ENCODE results near the gene DPAGT1. TPM values are rescaled to one million over a fixed set of nuclear protein-coding genes. Genes with fewer than 3 reads are reported as not detected.

DPAGT1 gene
- total RNA-seq, 1 experiment from 2014 or later = 45.1 TPM

- TF ChIP-seq CTCF (IDR thresholded peaks at IDR 0.05 in 2 of 3, conservative IDR thresholded peaks at IDR 0.05 in 1 of 3; ENCODE audit: borderline replicate concordance in 1 of 3, insufficient read depth in 1 of 3, low read depth in 2 of 3, low read length in 2 of 3) = no peak
- TF ChIP-seq POLR2A (IDR thresholded peaks at IDR 0.05; ENCODE audit: borderline replicate concordance, extremely low read depth, insufficient read depth, insufficient read length) = no peak
- TF ChIP-seq ZFX (IDR thresholded peaks at IDR 0.05) = no peak
- TF ChIP-seq ZNF274 (IDR thresholded peaks at IDR 0.05; ENCODE audit: low read depth, low read length) = no peak
Observed at GRCh38 chr11:119099711-119100110, 1.9 kb downstream of the DPAGT1 start (continued).

- ChIA-PET RAD21 (ENCODE audit: low non-redundant PET in 1 of 2, low total read pairs in 2 of 2, uncharacterized antibody in 2 of 2, unreplicated experiment in 2 of 2) (interaction anchor here (0.6 to 1.1 kb wide), 3 partner anchors 10 to 243 kb away, joined by 3 to 9 read pairs (median 6); no protein-coding TSS in a partner anchor), POLR2A (interaction anchor here (0.7 to 2.6 kb wide), 13 partner anchors 9 to 266 kb away, joined by 3 to 27 read pairs (median 4); partner anchors contain the start of genes C2CD2L, HINFP, HMBS and NLRX1), CTCF (interaction anchor here (1.1 to 2.6 kb wide), 3 partner anchors 9 to 243 kb away, joined by 3 to 20 read pairs (median 4); partner anchors contain the start of gene HMBS)
- H2AFZ ChIP-seq (ENCODE audit: low read depth, low read length, poor library complexity, severe bottlenecking) = no peak overlapping the region
- ATAC-seq (peak; percentile 82), DNase-seq (ENCODE audit: low read depth, low spot score) (peak; percentile 99)
- TSS peak; percentile 68 for BruUV-seq (replicated peaks)
- H4K20me1 ChIP-seq (ENCODE audit: insufficient read depth) = peaks cover 11% of the 10 kb centered on the region; the same call in 1 of the 2 replicates
- no peaks in the 10 kb centered on the region for H3K9me3 ChIP-seq (ENCODE audit: control insufficient read depth in 1 of 2, insufficient read depth in 1 of 2, low read depth in 1 of 2, low read length in 2 of 2)
- H3K36me3 ChIP-seq (ENCODE audit: control insufficient read depth in 1 of 2, insufficient read depth in 2 of 2, low read length in 2 of 2) = peaks cover 14 to 45% of the 10 kb centered on the region in 2 experiments
- H3K27me3 ChIP-seq (ENCODE audit: insufficient read depth, low read length) = no peaks in the 10 kb centered on the region
- intact Hi-C loops (cut with micrococcal nuclease) = no loop called here
- H3K9ac ChIP-seq (ENCODE audit: low read length) = peak overlapping the region; percentile 99
- H3K9me2 ChIP-seq (ENCODE audit: insufficient read depth) = no peaks in the 10 kb centered on the region
- H3K4me1 ChIP-seq (ENCODE audit: control insufficient read depth in 1 of 2, insufficient read depth in 2 of 2, low read length in 2 of 2) = peaks cover 18 to 29% of the 10 kb centered on the region in 2 experiments
- H3K4me2 ChIP-seq (ENCODE audit: low read length) = peak overlapping the region; percentile 80
- peaks cover 46% of the 10 kb centered on the region for H3K79me2 ChIP-seq (ENCODE audit: insufficient read depth, low read length)
- peak overlapping the region; percentile 93 for H3K27ac ChIP-seq (ENCODE audit: low read depth, low read length)
- H3K4me3 ChIP-seq (replicated peaks in 1 of 2; ENCODE audit: low read depth in 1 of 2, low read length in 2 of 2) = peak overlapping the region; percentile 83 to 97
- TF ChIP-seq TCF7L2 (IDR thresholded peaks at IDR 0.05; ENCODE audit: borderline replicate concordance, extremely low read depth, insufficient read depth, insufficient read length) (peak; percentile 71), CTCF (IDR thresholded peaks at IDR 0.05 in 2 of 3, conservative IDR thresholded peaks at IDR 0.05 in 1 of 3; ENCODE audit: borderline replicate concordance in 1 of 3, insufficient read depth in 1 of 3, low read depth in 2 of 3, low read length in 2 of 3) (peak in 1 of 3 experiments; percentile 6; a peak in 2 of 6 replicates), SP1 (IDR thresholded peaks at IDR 0.05; ENCODE audit: low read depth) (no peak), MAX (IDR thresholded peaks at IDR 0.05) (no peak), CEBPB (IDR thresholded peaks at IDR 0.05; ENCODE audit: low read depth) (no peak), SIN3A (IDR thresholded peaks at IDR 0.05; ENCODE audit: low read depth) (no peak), EGR1 (IDR thresholded peaks at IDR 0.05; ENCODE audit: low read depth) (no peak), ELF1 (IDR thresholded peaks at IDR 0.05; ENCODE audit: borderline replicate concordance, low read depth) (no peak), POLR2A (IDR thresholded peaks at IDR 0.05; ENCODE audit: borderline replicate concordance, extremely low read depth, insufficient read depth, insufficient read length) (peak; percentile 100), POLR2AphosphoS5 (IDR thresholded peaks at IDR 0.05; ENCODE audit: low read depth, low read length) (peak; percentile 100), YY1 (IDR thresholded peaks at IDR 0.05; ENCODE audit: extremely low read depth, insufficient replicate concordance, low read depth, low read length) (peak; percentile 59), JUND (IDR thresholded peaks at IDR 0.05) (no peak), RAD21 (IDR thresholded peaks at IDR 0.05; ENCODE audit: low read depth) (no peak), ZBTB33 (IDR thresholded peaks at IDR 0.05; ENCODE audit: extremely low read depth, insufficient replicate concordance, low read length) (no peak)
Observed at GRCh38 chr11:119095066-119095880, 6.4 kb downstream of the DPAGT1 start.
